OCI-LY1 (cell line): ENCODE results near the gene DCST1.

ENCODE experiments used
- H2AFZ ChIP-seq: fragments of 200-600 bp; sonication (generic), shearing (Covaris generic); 2 replicates; pipeline ENCODE4 v1.6.0; 2014; ENCODE audit warnings: antibody characterized with exemption, mild to moderate bottlenecking, low read length
- H3F3A ChIP-seq: fragments of 200-600 bp; sonication (generic), shearing (Covaris generic); 2 replicates; pipeline ENCODE4 v1.6.0; 2014; ENCODE audit warnings: mild to moderate bottlenecking, antibody characterized with exemption, low read length, moderate library complexity; ENCODE audit not compliant: insufficient read depth
- H3K27ac ChIP-seq: fragments of 200-600 bp; sonication (generic); 2 replicates; pipeline ENCODE4 v1.5.1; 2014; ENCODE audit warnings: low read length, mixed run types, mild to moderate bottlenecking, low read depth; ENCODE audit not compliant: poor library complexity, severe bottlenecking
- H3K27me3 ChIP-seq: fragments of 200-600 bp; sonication (generic); 2 replicates; pipeline ENCODE4 v1.6.0; 2014; ENCODE audit warnings: antibody characterized with exemption, mild to moderate bottlenecking, low read length, moderate library complexity; ENCODE audit not compliant: insufficient read depth
- H3K36me3 ChIP-seq: fragments of 200-600 bp; sonication (generic); 2 replicates; pipeline ENCODE4 v1.6.1; 2014; ENCODE audit warnings: mild to moderate bottlenecking, antibody characterized with exemption, low read length, moderate library complexity, mixed read lengths; ENCODE audit not compliant: insufficient read depth
- H3K4me1 ChIP-seq: fragments of 200-600 bp; sonication (generic); 2 replicates; pipeline ENCODE4 v1.5.1; 2014; ENCODE audit warnings: mild to moderate bottlenecking, low read length, moderate library complexity; ENCODE audit not compliant: insufficient read depth, severe bottlenecking
- H3K4me2 ChIP-seq: fragments of 200-600 bp; sonication (generic), shearing (Covaris generic); 2 replicates; pipeline ENCODE4 v1.6.1; 2014; ENCODE audit warnings: low read length
- H3K4me3 ChIP-seq: fragments of 200-600 bp; sonication (generic); 2 replicates; pipeline ENCODE4 v1.5.1; 2014; ENCODE audit warnings: low read length, low read depth, mild to moderate bottlenecking, mixed read lengths; ENCODE audit not compliant: poor library complexity, severe bottlenecking
- H3K79me2 ChIP-seq: fragments of 200-600 bp; shearing (Covaris generic); 2 replicates; pipeline ENCODE4 v1.6.1; 2016; ENCODE audit warnings: mixed run types, low read length, mixed read lengths; ENCODE audit not compliant: insufficient read depth
- H3K9ac ChIP-seq: fragments of 200-600 bp; sonication (generic), shearing (Covaris generic); 2 replicates; pipeline ENCODE4 v1.6.1; 2014; ENCODE audit warnings: mild to moderate bottlenecking, low read length, mixed read lengths
- H3K9me2 ChIP-seq: fragments of 200-600 bp; sonication (generic), shearing (Covaris generic); 2 replicates; pipeline ENCODE4 v1.6.1; 2014; ENCODE audit warnings: low read depth, mild to moderate bottlenecking, low read length, mixed read lengths
- H3K9me3 ChIP-seq: fragments of 200-600 bp; shearing (Covaris generic); 2 replicates; pipeline ENCODE4 v1.6.1; 2014; ENCODE audit warnings: low read length, mixed read lengths
- H4K20me1 ChIP-seq: fragments of 200-600 bp; sonication (generic), shearing (Covaris generic); 2 replicates; pipeline ENCODE4 v1.6.0; 2016; ENCODE audit warnings: mild to moderate bottlenecking, low read length; ENCODE audit not compliant: insufficient read depth
- CTCF ChIP-seq: fragments of 200-600 bp; sonication (generic), shearing (Covaris generic); IDR thresholded peaks from 2 replicates; pipeline ENCODE4 v1.5.1; 2017; ENCODE audit warnings: mild to moderate bottlenecking, antibody characterized with exemption, low read length, moderate library complexity, mixed read lengths
- EZH2 ChIP-seq: fragments of 200-600 bp; sonication (generic), shearing (Covaris generic); IDR thresholded peaks from 2 replicates; pipeline ENCODE4 v1.8.0; 2017; ENCODE audit warnings: borderline replicate concordance, mixed run types, mild to moderate bottlenecking, antibody characterized with exemption, low read length, moderate library complexity, mixed read lengths

DCST1 gene

GRCh38 chr1:155062702-155063411 is 29.2 kb downstream of the DCST1 start:
- peak overlapping the region; percentile 49 for H3K27ac ChIP-seq
- H3K9me2 ChIP-seq = no peaks in the 10 kb centered on the region
- H3F3A ChIP-seq = no peaks in the 10 kb centered on the region
- H4K20me1 ChIP-seq = no peaks in the 10 kb centered on the region
- no peak for TF ChIP-seq EZH2
- TF ChIP-seq CTCF = peak; percentile 84
- peaks cover 3% of the 10 kb centered on the region; the same call in 1 of the 2 replicates for H3K36me3 ChIP-seq
- no peaks in the 10 kb centered on the region for H3K9me3 ChIP-seq
- no peaks in the 10 kb centered on the region for H3K27me3 ChIP-seq
- peak overlapping the region; percentile 62 for H3K4me2 ChIP-seq
- H3K4me1 ChIP-seq = peaks cover 28% of the 10 kb centered on the region
- no peak overlapping the region for H2AFZ ChIP-seq
- H3K79me2 ChIP-seq = no peaks in the 10 kb centered on the region
- peak overlapping the region; percentile 69; the same call in 1 of the 2 replicates for H3K9ac ChIP-seq
- H3K4me3 ChIP-seq = peak overlapping the region; percentile 69

- H3K4me2 ChIP-seq = peak within 1 kb of the TSS; percentile 62
- H3K9me2 ChIP-seq = no peaks in the 10 kb centered on the region
- H3K79me2 ChIP-seq = no peaks in the 10 kb centered on the region
- H3K27me3 ChIP-seq = no peaks in the 10 kb centered on the region
- no peak within 1 kb of the TSS for H2AFZ ChIP-seq
- peaks cover 28% of the 10 kb centered on the region for H3K4me1 ChIP-seq
- no peaks in the 10 kb centered on the region for H3K36me3 ChIP-seq
- no peaks in the 10 kb centered on the region for H3F3A ChIP-seq
- H3K9ac ChIP-seq = peak within 1 kb of the TSS; percentile 69
- no peak for TF ChIP-seq EZH2
- no peak for TF ChIP-seq CTCF
- H3K9me3 ChIP-seq = no peaks in the 10 kb centered on the region
- H4K20me1 ChIP-seq = no peaks in the 10 kb centered on the region
- peak within 1 kb of the TSS; percentile 69 for H3K4me3 ChIP-seq
- peak within 1 kb of the TSS; percentile 49 for H3K27ac ChIP-seq
Measured at GRCh38 chr1:155063550-155064110, 30.0 kb downstream of the DCST1 start, which contains the start of gene EFNA4. EFNA4 (plus strand) TSS chr1:155063740; CDS start chr1:155063824, 84 bp downstream.

GRCh38 chr1:155064111-155064831 is 30.6 kb downstream of the DCST1 start:
- peak overlapping the region; percentile 69 for H3K4me3 ChIP-seq
- peaks cover 1% of the 10 kb centered on the region; the same call in 1 of the 2 replicates for H3K36me3 ChIP-seq
- H3K79me2 ChIP-seq = no peaks in the 10 kb centered on the region
- H3K9me2 ChIP-seq = no peaks in the 10 kb centered on the region
- H3K9me3 ChIP-seq = no peaks in the 10 kb centered on the region
- no peaks in the 10 kb centered on the region for H4K20me1 ChIP-seq
- peaks cover 29% of the 10 kb centered on the region for H3K4me1 ChIP-seq
- peak overlapping the region; percentile 62 for H3K4me2 ChIP-seq
- H3F3A ChIP-seq = no peaks in the 10 kb centered on the region
- no peak overlapping the region for H3K27ac ChIP-seq
- H3K27me3 ChIP-seq = no peaks in the 10 kb centered on the region
- H2AFZ ChIP-seq = no peak overlapping the region
- no peak for TF ChIP-seq EZH2
- no peak for TF ChIP-seq CTCF
- peak overlapping the region; percentile 69 for H3K9ac ChIP-seq
